GM10248 (cell line): ENCODE data around the gene EPDR1.

Experiments used
- CTCF ChIA-PET: fragments of 300-600 bp; sonication (Branson Sonifier 250); formaldehyde crosslinking; extraction: SDS; loops from one replicate; lab custom pipeline; 2021; ENCODE audit warnings: antibody characterized with exemption; lab: Yijun Ruan, JAX
- POLR2A ChIA-PET: fragments of 350-650 bp; sonication (Branson Sonifier 250); formaldehyde crosslinking; extraction: SDS; loops from one replicate; lab custom pipeline; 2020; ENCODE audit warnings: antibody characterized with exemption; lab: Yijun Ruan, JAX
- DNase-seq: peaks from one replicate; pipeline ENCODE4 v3.0.0; 2012; ENCODE audit errors: extremely low spot score
- CTCF ChIP-seq: IDR thresholded peaks from 2 replicates; pipeline ENCODE4 v1.5.1; 2012; ENCODE audit warnings: mild to moderate bottlenecking, low read depth; ENCODE audit errors: extremely low read depth, missing control alignments, control extremely low read depth

Gene EPDR1

GRCh38 chr7:37982423-37982822 is 62.0 kb downstream of the EPDR1 start:
- CTCF ChIA-PET, result no interaction called here
- TF ChIP-seq CTCF, result no peak
- DNase-seq, result no peak
- POLR2A ChIA-PET, result no interaction called here

- TF ChIP-seq CTCF, result no peak
- no peak for DNase-seq
- ChIA-PET CTCF (interaction anchor here (0.8 kb wide), 1 partner anchor 10 kb away, joined by 4 read pairs; no protein-coding TSS in a partner anchor), POLR2A (no interaction called here)
Observed at GRCh38 chr7:37984750-37985390, 64.4 kb downstream of the EPDR1 start.

GRCh38 chr7:37986908-37987330 is 66.5 kb downstream of the EPDR1 start:
- no peak for DNase-seq
- ChIA-PET POLR2A (no interaction called here), CTCF (interaction anchor here (0.9 to 1.3 kb wide), 4 partner anchors 12 to 48 kb away, joined by 3 to 4 read pairs (median 3); no protein-coding TSS in a partner anchor)
- no peak for TF ChIP-seq CTCF

DNA sequence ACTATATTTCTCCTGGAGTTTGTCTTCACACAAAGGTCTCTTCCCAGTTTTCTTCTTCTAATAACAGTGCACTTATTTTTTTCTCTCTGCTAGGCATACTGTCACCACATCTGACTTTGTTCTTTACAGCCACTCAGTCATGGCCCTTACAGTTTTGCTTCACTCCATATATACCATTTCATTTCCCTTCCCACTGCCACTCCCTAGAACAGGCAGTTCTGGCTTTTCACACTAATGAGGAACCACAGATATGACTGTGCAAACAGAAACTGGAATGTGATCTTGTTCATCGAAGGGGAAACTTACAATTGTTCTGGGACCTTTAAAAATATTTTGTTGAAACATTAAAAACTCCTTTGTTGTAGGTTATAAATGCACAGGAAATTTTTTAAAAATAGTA is 67.3 kb downstream of the EPDR1 start:
- ChIA-PET CTCF (interaction anchor here (0.9 to 1.3 kb wide), 3 partner anchors 11 to 48 kb away, joined by 3 to 4 read pairs (median 3); no protein-coding TSS in a partner anchor), POLR2A (no interaction called here)
- no peak for TF ChIP-seq CTCF
- no peak for DNase-seq

DNA sequence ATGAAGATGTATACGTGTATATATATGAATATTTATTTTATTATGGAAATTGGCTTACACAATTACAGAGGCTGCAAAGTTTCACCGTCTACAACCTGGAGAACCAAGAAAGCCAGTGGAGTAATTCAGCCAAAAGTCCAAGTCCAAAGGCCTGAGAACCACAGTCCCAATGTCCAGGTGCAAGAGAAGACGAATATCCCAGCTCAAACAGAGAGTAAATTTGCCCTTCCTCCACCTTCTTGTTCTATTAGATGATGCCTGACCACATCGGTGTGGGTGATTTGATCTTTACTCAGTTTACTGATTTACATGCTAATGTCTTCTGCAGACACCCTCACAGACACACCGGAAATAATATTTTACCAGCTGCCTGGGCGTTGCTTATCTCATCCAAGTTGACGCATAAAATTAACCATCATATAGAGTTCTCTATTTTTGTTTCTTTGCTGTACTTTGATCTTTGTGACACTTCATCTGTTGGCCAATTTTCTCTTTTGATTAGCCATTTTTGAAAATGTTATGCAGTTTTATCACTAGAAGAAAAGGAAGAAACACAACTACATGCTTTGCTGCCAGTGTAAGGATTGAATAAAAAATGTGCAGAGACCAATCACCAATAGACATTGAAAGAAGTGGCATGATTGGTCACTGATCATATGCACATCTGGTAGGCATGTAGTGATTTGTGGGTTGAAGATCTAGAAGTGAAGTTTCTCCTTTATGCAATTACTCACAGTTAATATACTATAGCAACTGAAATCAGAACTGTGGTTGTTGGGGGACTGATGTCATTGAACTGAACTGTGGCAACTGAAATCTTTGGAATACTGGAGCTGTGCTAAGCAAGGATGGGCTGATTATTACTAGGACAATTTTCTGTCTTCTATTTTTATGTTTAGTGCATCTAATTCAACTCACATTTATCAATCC is 68.5 kb downstream of the EPDR1 start:
- no peak for TF ChIP-seq CTCF
- POLR2A ChIA-PET, result no interaction called here
- CTCF ChIA-PET, result interaction anchor here (1.1 kb wide), 2 partner anchors 18 to 72 kb away, joined by 3 read pairs; partner anchors contain the start of gene SFRP4
- DNase-seq, result no peak

DNA sequence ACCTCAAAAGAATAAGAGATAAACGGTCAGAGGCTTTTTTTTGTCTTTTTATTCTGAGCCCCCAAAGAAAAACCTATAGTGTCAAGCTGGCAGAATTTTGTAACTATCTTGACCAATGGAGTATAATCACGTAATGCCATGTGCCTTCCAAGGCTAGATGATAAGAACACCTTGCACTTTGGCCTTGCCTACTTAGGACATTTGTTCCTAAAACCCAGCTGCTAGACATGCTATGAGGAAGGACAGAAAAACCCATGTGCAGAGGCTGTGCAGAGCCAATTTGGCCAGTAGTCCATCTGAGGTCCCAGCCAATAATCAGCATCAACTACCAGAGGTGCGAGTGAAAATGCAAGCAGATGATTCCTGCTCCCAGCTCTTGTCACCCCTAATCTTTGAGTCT is 69.9 kb downstream of the EPDR1 start:
- CTCF ChIA-PET, result interaction anchor here (1.1 kb wide), 2 partner anchors 17 to 74 kb away, joined by 3 read pairs; partner anchors contain the start of gene SFRP4
- no peak for TF ChIP-seq CTCF
- POLR2A ChIA-PET, result no interaction called here
- DNase-seq, result no peak
